ENCODE results near the gene ORC1.

The ORC1 gene

DNA sequence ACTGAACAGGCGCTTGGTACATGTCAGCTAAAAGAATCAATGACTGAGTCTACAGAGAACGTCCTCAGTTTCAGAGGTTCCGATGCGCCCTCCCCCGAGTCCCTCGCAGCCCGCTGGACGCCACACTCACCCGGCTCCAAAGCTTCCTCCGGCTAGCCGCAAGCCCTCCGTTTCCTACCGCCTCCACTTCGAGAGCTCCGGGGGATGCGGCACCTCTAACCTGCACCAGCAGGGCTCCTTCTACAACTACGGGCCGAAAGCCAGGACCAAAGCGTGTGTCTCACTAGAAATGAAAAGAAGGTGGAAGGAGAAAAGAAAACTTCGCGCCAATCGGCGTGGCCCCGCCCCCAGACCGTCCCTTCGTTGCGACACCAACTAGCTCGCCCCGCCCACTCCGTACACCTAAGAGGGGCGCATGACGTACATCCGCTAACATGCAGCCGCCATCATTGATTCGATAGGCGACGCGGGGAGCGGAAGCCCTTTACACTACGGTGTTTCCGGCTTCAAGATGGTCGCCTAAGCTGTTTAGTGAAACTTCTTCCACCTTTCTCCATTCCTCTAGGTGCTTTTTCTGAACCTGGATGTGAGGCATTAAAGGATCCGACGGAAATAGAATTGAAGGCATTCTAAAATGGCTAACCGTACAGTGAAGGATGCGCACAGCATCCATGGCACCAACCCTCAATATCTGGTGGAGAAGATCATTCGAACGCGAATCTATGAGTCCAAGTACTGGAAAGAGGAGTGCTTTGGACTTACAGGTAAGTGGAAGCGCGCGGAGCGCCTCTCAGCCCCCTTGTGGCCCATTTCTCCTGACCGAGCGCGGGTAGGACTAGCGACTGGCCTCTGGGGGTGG is at the start of gene ORC1, which contains the start of gene PRPF38A:
TSS of gene ORC1 (minus strand) at position 308 of the 859 bp plus-strand sequence. CDS start 2,200 bp downstream, outside the sequence.
TSS of gene PRPF38A (plus strand) at position 487 of the 859 bp plus-strand sequence. CDS start at position 635, 148 bp downstream.
- DNase-seq (ENCODE audit: low spot score), result peak; percentile 95

DNA sequence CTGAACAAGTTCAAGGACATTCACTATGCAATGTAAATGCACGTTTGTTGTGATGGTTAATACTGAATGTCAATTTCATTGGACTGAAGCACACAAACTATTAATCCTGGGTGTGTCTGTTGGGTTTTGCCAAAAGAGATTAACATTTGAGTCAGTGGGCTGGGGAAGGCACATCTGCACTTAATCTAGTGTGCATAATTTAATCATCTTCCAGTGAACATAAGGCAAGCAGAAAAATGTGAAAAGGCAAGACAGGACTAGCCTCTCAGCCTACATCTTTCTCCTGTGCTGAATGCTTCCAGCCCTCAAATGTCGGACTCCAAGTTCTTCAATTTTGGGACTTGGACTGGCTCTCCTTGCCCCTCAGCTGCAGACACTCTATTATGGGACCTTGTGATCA is 40.2 kb upstream of the ORC1 start:
- no peak for DNase-seq (ENCODE audit: low spot score)

DNA sequence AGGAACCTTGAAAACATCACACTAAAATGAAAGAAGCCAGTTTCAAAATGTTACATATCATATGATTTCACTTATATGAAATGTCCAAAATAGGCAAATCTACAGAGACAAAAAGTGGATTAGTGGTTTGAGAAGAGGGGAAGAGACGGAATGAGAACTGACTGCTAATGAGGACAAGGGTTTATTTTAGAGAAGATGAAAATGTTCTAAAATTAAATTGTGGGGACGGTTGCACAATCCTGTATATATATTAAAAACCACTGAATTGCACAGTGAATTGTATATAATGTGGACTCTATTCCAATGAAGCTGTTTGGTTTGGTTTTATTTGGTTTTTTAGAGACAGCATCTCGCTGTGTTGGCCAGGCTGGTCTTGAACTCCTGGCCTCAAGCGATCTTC is 35.8 kb upstream of the ORC1 start:
- DNase-seq (ENCODE audit: low spot score), result no peak

DNA sequence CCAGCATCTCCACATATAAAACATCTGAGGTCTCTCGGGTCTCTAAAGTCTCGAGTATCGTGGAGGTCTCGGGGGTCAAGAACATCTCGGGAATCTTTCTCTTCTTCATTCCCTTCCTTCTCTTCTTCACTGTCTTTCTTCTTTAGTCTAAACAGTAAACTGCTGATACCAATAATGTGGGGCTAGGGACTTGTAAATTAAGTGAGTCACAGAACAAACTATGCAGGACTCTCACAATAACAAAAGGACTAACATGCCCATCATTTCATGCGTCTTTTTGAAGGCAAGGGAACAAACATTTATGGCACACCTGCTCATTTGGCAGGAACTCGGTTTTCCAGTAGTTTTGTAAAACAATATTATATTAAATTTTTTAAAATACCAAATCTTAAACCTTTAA is 32.6 kb upstream of the ORC1 start:
- no peak for DNase-seq (ENCODE audit: low spot score)

DNA sequence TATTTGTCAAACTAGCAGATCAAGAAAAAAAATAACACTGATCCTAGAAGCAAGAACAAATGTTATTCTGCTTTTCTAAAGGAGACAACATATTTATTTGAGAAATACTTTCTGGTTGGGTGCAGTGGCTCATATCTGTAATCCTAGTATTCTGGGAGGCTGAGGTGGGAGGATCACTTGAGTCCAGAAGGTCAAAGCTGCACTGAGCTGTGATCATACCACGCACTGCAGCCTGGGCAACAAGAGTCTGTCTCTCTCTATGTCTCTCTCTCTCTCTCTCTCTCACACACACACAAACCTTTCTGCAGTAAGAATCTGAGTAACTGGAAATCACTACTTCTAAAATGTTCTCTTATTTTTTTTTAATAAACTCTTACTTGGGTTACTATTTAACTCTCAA is 31.4 kb upstream of the ORC1 start:
- no peak for DNase-seq (ENCODE audit: low spot score)

DNA sequence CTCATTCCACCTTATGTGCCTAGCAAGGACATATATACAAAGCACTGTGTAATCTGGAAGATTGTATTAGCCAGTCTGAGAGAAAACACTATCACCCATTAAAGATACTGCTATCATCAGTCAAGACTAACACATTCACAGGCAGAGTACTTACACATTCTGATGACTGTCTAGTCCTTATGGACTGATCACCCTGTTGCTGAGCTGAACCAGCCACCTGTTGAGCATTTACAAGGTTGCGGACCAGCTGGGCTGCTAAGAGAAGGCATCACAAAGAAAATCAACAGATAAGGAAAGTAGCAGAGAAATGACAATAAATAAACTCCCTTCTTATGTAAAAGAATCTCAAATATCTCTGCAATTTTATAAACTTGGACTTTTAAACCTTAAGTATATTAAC is 31.0 kb upstream of the ORC1 start:
- no peak for DNase-seq (ENCODE audit: low spot score)

DNA sequence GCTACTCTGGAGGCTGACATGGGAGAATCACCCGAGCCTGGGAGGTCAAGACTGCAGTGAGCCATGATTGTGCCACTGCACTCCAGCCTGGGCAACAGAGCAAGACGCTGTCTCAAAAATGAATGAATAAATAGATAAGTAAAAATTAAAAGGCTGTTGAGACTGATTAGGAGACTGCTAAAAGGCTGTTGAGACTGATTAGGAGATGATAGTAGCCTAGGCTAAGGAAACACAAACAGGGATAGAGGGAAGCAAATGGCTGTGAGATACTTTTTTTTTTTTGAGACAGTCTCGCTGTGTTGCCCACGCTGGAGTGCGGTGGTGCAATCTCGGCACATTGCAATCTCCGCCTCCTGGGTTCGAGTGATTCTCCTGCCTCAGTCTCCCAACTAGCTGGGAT is 28.6 kb upstream of the ORC1 start:
- no peak for DNase-seq (ENCODE audit: low spot score)

DNA sequence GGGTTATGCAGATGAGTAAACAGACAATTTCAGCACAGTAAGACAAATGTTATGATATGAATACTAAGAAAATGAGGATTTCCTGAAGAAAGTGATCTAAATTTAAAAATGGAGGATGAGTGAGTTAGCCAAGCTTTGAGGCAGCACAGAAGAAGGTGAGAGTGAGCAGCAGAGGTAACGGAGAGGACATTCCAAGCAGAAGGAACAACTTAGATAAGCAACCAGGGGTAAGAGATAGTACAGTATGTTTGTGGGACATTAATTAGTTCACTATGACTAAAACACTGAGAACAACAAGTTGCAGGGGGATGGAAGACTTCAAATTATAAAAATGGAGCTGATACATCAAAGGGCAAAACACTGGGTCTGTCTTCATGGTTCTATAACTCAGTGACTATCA is 22.9 kb upstream of the ORC1 start:
- no peak for DNase-seq (ENCODE audit: low spot score)

DNA sequence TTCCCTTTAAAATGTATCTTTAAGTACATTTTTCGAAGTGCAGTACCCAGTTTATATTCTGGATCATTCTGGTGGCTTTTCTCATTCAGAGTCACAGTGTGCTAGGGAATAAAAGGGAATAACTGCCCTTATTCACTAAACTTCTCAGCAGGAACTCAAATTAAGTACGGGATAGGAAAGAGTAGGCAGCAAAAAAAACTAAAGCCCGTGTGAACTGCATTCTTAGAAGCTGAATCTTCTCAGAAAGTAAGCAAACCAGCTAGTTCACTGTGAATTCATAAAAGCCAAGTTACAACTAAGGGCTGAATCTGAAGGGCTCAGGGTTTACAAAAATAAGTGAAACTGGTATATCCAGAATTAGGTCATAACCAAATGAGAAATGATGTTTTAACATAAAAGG is 22.1 kb upstream of the ORC1 start:
- DNase-seq (ENCODE audit: low spot score), result peak; percentile 43

DNA sequence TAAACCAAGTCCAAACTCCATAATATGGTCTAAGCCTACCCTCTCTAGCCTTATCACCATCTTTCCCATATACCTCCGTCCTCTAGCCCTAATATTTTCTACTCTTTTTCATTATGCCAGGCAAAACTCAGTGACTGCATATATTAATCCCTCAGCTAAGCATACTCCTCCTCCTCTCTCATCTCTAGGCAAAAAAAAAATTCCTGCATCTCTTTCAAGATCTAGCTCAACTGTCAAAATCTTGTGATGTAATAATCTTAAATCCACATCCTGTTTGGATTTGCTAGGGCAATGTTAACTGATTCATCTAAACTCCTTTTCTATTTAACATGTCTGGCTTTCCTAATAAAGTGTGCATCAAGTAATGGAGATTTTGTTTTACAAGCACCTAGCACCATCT is 20.6 kb upstream of the ORC1 start:
- DNase-seq (ENCODE audit: low spot score), result peak; percentile 9

DNA sequence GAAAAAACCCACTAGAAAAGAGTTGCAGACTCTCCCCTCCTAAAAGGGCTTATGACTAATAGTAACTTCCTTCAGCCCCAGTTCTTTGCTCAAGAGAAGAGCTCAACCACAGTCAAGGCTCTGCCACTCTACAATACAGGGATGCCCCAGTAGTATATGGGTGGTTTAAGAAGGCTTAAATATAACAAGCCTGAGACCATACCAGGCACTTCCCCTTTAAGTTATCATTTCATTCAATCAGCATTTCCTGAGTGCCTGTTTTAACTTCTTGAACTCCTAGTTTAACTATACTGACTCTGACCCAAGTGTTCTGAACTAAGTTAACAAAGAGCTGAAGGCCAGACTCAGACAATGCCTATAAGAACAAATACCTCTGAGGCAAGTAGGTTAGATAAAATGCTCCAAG is 20.0 kb upstream of the ORC1 start:
- peak; percentile 14 for DNase-seq (ENCODE audit: low spot score)

DNA sequence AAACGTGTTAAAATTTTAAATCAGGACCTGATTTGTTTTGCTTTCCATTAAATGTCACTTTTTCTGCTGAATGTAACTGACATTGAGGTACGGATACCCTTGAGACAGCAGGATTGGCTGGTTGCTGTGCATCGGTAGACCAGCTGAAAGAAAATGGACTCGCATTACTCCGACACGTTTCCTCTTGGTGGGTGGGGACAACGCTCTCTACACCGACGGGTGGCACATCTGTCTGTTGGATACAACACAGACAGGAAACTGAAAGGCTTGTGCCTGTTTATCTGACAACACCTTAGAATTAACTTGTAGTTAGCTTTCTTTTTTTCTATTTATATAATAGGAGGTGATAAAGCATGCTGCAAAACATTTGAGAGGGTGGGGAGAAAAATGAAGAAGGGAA is 19.5 kb upstream of the ORC1 start:
- no peak for DNase-seq (ENCODE audit: low spot score)

DNA sequence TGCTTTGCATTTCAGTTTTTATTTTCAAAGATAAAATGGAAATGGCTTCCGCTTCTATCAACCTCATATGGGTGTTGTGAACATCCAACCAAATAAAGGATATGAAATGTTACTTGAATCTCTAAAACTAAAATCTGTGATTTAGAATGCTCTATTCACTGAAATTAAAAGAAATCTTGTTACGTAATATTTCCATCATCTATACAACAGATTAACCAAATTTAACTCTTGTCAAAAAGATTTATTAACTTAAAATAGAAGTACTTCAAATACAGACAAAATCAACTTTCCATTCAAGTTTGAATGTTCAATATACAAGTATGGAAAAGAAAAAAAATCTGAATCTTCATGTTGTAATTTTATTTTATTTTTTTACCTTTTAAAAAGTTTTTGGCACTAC is 18.8 kb upstream of the ORC1 start:
- no peak for DNase-seq (ENCODE audit: low spot score)

DNA sequence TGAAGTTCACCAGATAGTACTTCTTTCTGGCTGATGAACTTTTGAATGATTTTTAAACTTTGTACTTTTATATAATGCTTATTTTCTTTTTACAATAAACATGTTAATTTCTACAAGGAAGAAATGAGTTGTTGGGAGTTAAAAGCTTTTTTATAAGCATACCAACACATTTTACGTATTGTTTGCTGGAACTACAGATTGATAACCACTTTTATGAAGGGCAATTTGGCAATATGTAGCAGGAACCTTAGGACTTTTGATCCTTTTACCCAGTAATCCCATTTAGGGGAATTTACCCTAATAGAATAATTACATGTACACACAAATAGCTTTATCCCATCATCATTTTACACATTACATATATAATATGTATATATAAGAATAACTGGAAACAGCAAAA is 16.5 kb upstream of the ORC1 start:
- DNase-seq (ENCODE audit: low spot score), result no peak

DNA sequence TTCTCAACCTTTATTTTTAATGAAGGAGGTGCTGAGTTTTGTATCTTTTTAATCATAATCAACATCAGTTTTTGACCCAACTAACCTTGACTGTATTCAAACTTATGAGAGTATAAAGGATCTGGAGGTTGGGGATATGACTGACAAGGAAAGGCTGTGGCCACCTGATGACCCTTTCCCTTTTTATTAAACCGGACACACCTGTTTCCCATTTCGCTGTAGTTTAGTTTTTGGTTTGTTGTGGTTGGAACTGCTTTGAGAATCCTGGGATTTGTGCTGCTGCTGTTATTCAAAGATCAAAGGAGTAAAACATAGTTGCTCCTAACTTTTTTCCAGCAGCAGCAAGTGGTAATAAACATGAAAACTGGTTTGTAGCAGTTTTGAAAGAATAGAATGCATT is 12.6 kb upstream of the ORC1 start:
- DNase-seq (ENCODE audit: low spot score), result no peak

DNA sequence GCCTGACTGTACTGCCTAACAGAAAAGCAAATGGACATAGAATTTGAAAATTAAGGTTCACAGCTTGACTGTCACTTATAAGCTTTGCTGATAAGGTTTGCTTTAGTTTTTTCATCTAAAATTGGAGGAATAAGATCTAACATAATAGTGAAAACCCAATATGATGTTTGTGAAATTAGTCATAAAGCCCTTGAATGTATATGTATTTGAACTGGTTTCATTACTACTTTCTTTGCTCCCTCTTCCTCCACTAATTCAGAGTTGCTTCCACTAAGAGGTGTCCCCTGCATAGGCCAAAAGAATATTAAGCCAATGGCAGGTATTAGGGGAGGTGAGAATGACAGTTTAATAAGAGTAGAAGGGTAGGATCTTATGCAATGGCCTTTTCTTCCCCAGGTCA is 10.7 kb upstream of the ORC1 start:
- no peak for DNase-seq (ENCODE audit: low spot score)

DNA sequence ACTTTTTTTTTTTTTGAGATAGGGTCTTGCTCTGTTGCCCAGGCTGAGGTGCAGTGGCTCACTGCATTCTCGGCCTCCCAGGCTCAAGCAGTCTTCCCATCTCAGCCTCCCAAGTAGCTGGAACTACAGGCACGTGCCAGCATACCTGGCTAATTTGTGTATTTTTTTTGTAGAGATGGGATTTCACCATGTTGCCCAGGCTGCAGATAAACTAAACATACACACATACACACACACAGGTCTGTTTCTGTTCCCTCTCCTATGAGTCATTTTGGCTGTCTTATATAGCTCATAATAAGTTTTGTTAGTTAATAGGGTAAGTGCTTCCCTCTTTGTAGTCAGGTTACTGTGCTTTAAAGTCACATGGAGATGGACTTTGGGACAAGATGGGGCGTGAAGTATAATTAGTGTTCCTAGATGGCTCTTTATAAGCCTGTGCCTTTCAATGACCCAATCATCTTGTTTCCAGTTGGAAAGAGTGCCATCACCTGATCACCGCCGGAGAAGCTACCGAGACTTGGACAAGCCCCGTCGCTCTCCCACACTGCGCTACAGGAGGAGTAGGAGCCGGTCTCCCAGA is 9.3 kb upstream of the ORC1 start:
- no peak for DNase-seq (ENCODE audit: low spot score)

DNA sequence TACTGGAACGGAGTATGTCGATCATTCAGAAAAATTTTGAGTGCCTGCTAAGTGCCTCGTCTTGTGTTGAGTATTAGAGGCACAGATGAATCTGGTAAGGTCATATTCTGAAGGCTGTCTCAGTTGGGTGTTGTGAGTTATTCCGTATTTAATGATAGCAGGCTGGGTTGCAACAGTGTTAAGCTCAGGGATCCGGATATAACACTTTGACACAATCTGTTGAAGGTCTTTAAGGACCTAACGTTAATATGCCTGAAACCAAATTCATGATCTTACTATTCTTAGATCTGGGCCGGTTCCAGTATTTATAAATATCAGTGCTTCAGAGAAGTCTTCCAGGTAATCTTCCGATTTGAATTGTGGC is 734 bp upstream of the ORC1 start:
- no peak for DNase-seq (ENCODE audit: low spot score)

DNA sequence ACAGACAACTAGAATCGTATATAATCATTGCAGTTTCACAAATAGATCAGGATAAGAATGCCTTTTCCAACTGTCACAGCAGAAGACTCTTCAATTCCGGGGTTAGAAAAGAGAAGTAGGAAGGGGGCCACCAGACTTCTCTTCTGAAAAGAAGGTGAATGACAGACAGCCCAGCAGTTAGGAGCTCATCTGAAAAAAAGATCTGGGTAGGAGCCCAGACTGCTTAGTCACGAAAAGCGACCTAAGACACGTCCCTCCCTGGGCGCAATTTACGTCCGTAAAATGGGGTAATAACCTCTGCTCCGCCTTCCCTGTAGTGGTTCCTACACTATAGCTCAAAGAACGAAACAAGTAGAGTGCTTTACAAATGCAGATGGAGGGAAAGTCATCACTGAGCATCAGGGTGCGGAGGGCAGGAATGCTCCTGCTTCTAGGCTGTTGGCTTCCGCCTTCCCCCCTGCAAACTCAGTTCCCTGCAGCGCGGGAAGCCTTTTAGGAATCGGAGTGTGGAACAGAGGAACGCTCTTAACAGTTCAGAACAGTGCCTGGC is 582 bp downstream of the ORC1 start:
- DNase-seq (ENCODE audit: low spot score), result peak; percentile 68

DNA sequence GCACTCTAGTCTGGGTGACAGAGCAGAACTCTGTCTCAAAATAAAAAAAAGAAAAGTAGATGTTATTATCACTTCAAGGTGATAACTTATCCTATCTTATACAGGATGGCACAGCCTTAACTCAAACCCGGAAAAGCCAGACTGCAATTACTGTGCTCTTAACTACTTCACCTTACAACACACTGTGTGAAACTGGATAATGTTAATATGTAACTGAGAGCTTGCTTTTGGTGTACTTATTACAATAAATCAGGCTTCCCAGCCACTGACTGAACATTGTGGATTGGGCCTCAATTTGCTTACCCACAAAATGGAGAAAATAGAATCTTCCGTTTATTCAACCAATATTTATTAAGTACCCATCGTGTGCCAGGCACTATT is 1.4 kb downstream of the ORC1 start:
- DNase-seq (ENCODE audit: low spot score), result no peak

DNA sequence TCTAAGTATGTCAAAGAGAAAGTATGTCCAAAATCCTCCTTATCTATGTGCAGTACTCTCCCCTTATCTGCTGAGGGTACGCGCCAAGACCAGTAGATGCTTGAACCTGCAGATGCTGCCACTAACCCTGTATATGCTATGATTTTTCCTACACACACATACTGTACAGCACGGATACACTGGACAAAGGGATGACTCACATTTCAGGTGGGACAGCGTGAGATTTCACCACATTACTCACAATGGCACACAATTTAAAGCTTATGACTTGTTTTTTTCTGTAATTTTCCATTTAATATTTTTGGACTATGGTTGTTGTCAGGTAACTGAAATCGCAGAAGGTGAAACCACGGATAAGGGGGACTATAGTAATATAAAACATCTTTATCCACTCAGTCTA is 4.1 kb downstream of the ORC1 start:
- no peak for DNase-seq (ENCODE audit: low spot score)

DNA sequence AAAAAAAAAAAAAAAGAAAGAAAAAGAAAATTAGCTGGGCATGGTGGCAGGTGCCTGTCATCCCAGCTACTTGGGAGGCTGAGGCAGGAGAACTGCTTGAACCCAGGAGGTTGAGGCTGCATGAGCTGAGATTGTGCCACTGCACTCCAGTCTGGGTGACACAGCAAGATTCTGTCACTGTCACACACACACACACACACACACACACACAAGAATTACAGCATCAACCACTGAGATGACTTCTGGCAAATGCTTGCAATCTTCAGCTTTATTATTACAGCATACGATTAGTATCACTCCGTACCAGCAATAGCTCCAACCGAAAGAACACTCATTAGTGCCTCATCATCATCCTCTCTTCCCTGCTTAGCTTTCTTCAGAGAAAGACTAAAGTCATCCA is 4.6 kb downstream of the ORC1 start:
- DNase-seq (ENCODE audit: low spot score), result no peak

DNA sequence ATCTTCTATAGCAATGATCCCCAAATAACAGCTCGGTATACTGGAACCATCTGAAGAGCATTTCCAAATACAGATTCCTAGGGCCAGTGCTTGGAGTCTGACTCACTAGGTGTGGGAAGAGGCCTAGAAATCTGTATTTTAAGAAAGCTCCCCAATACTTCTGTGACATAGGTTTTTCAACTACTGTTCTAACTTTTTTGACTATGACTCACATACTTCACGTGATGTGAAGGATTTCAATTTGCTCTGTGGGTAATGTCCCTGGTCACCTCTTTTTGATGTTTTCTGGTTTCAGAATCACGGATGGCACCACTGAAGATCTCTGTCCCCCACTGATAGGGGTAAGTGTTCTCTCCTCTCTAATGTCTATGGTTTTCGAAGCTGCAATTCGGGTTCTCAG is 11.0 kb downstream of the ORC1 start:
- DNase-seq (ENCODE audit: low spot score), result no peak

DNA sequence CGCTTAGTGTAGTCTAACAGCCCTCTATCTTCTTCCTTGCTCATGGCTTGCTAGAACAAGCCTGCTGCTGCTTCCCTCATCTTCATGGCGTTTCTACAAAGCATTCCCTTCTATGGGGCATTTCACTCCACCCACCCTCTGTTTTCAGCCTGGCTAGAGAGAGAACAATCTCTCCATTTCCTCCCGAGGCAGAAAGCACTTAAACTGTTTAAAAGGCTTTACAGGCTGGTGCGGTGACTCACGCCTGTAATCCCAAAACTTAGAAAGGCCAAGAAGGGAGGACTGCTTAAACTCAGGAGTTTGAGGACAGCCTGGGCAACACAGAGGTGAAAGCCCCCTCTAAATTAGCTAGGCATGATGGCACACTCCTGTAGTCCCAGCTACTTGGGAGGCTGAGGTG is 17.8 kb downstream of the ORC1 start:
- DNase-seq (ENCODE audit: low spot score), result no peak
